Measurements from ENCODE around the gene CCDC30. TPM values are rescaled to one million over a fixed set of nuclear protein-coding genes. Genes with fewer than 3 reads are reported as not detected.

Gene CCDC30
- polyA plus RNA-seq, 1 donor (not counting 4 experiments of a cell fraction or from before 2014, with no cell fraction given) = 0.35 TPM

DNA sequence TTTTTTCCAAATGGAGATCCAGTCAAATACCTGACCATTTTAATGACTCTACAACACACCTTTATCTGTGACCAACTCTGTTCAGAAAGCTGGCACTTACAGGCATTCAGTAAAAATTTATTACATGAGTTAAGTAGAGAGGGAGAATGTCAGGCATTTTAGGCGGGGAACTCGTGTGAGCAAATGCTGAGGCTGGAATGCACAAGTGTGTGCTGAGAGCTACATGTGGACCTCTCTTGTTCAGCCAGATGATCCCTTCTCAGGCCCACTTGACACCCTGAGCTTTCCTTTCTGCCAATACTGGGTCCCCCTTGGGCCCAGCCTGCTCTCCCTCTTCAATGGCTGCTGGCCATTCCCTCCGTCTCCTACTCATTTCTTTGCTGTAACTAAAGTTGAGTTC is 206.8 kb downstream of the CCDC30 start:
- Histone ChIP-seq H3K9me1 (ENCODE audit: control insufficient read depth, extremely low read depth, insufficient read depth, low read length) (no peaks in the 10 kb centered on the region), H3K4me2 (ENCODE audit: control insufficient read depth, extremely low read depth, insufficient read depth, low read depth, low read length) (no peak overlapping the region), H3K27ac (ENCODE audit: control insufficient read depth, insufficient read depth, low read length) (no peak overlapping the region), H3K4me3 (ENCODE audit: control insufficient read depth in 2 of 3, extremely low read depth in 1 of 3, insufficient read depth in 2 of 3, low read depth in 1 of 3, low read length in 3 of 3) (no peak overlapping the region), H3K9ac (ENCODE audit: control insufficient read depth, extremely low read depth, insufficient read depth, low read length) (no peak overlapping the region), H3K36me3 (ENCODE audit: control insufficient read depth in 2 of 2, extremely low read depth in 1 of 2, insufficient read depth in 2 of 2, low read length in 2 of 2) (peaks cover 21 to 33% of the 10 kb centered on the region in 2 experiments), H2AFZ (ENCODE audit: control insufficient read depth, low read length) (no peak overlapping the region), H4K20me1 (ENCODE audit: control insufficient read depth, extremely low read depth, insufficient read depth, low read length) (no peaks in the 10 kb centered on the region), H3K27me3 (ENCODE audit: control insufficient read depth, extremely low read depth, insufficient read depth, low read length) (no peaks in the 10 kb centered on the region), H3K4me1 (ENCODE audit: control insufficient read depth, extremely low read depth, insufficient read depth, low read length) (no peaks in the 10 kb centered on the region), H3K79me2 (ENCODE audit: control insufficient read depth, insufficient read depth, low read length) (no peaks in the 10 kb centered on the region), H3K9me3 (ENCODE audit: control insufficient read depth, low read depth, low read length) (no peaks in the 10 kb centered on the region)
- TF ChIP-seq EZH2 (IDR thresholded peaks at IDR 0.05; ENCODE audit: low read length) = no peak
- TF ChIP-seq, protein P1, sequence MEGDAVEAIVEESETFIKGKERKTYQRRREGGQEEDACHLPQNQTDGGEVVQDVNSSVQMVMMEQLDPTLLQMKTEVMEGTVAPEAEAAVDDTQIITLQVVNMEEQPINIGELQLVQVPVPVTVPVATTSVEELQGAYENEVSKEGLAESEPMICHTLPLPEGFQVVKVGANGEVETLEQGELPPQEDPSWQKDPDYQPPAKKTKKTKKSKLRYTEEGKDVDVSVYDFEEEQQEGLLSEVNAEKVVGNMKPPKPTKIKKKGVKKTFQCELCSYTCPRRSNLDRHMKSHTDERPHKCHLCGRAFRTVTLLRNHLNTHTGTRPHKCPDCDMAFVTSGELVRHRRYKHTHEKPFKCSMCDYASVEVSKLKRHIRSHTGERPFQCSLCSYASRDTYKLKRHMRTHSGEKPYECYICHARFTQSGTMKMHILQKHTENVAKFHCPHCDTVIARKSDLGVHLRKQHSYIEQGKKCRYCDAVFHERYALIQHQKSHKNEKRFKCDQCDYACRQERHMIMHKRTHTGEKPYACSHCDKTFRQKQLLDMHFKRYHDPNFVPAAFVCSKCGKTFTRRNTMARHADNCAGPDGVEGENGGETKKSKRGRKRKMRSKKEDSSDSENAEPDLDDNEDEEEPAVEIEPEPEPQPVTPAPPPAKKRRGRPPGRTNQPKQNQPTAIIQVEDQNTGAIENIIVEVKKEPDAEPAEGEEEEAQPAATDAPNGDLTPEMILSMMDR (optimal IDR thresholded peaks at IDR 0.05 in 1 of 3, IDR thresholded peaks at IDR 0.05 in 1 of 3, conservative IDR thresholded peaks at IDR 0.05 in 1 of 3; ENCODE audit: extremely low read depth in 1 of 3, insufficient read depth in 2 of 3, low read length in 3 of 3) = no peak
- dilution Hi-C loops (cut with MboI; ENCODE audit: extremely low pct_ligation_motif_present, low sequenced_read_pairs) = no loop called here
- DNase-seq (ENCODE audit: low read depth, low spot score) (no peak), FAIRE-seq (no peak)

DNA sequence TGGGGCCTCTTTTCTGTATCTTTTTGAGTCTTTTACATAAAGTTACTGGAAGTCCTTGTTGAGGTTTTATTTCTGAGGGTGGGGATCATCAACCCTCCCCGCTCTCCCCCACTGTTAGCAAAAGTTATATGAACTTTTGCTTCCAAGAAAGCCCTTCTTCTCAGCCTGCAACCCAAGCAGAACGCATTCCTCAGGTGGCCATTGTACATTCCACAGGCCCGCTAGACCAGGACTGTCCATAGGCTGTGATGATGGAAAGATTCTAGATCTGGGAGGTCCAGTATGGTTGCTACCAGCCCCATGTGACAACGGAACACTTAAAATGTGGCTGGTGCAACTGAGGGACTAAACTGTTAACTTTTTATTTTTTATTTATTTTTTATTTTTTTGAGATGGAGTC is 207.3 kb downstream of the CCDC30 start:
- H3K27ac ChIP-seq (ENCODE audit: control insufficient read depth, insufficient read depth, low read length) = no peak overlapping the region
- H3K9me3 ChIP-seq (ENCODE audit: control insufficient read depth, low read depth, low read length) = no peaks in the 10 kb centered on the region
- H3K9me1 ChIP-seq (ENCODE audit: control insufficient read depth, extremely low read depth, insufficient read depth, low read length) = no peaks in the 10 kb centered on the region
- no peaks in the 10 kb centered on the region for H4K20me1 ChIP-seq (ENCODE audit: control insufficient read depth, extremely low read depth, insufficient read depth, low read length)
- no peaks in the 10 kb centered on the region for H3K27me3 ChIP-seq (ENCODE audit: control insufficient read depth, extremely low read depth, insufficient read depth, low read length)
- H3K9ac ChIP-seq (ENCODE audit: control insufficient read depth, extremely low read depth, insufficient read depth, low read length) = no peak overlapping the region
- H2AFZ ChIP-seq (ENCODE audit: control insufficient read depth, low read length) = no peak overlapping the region
- dilution Hi-C loops (cut with MboI; ENCODE audit: extremely low pct_ligation_motif_present, low sequenced_read_pairs) = no loop called here
- no peak overlapping the region for H3K4me3 ChIP-seq (ENCODE audit: control insufficient read depth in 2 of 3, extremely low read depth in 1 of 3, insufficient read depth in 2 of 3, low read depth in 1 of 3, low read length in 3 of 3)
- peaks cover 4% of the 10 kb centered on the region for H3K4me1 ChIP-seq (ENCODE audit: control insufficient read depth, extremely low read depth, insufficient read depth, low read length)
- FAIRE-seq (no peak), DNase-seq (ENCODE audit: low read depth, low spot score) (no peak)
- TF ChIP-seq EZH2 (IDR thresholded peaks at IDR 0.05; ENCODE audit: low read length) = no peak
- TF ChIP-seq, protein P1 (optimal IDR thresholded peaks at IDR 0.05 in 1 of 3, IDR thresholded peaks at IDR 0.05 in 1 of 3, conservative IDR thresholded peaks at IDR 0.05 in 1 of 3; ENCODE audit: extremely low read depth in 1 of 3, insufficient read depth in 2 of 3, low read length in 3 of 3) = no peak
- H3K4me2 ChIP-seq (ENCODE audit: control insufficient read depth, extremely low read depth, insufficient read depth, low read depth, low read length) = no peak overlapping the region
- H3K79me2 ChIP-seq (ENCODE audit: control insufficient read depth, insufficient read depth, low read length) = no peaks in the 10 kb centered on the region
- H3K36me3 ChIP-seq (ENCODE audit: control insufficient read depth in 2 of 2, extremely low read depth in 1 of 2, insufficient read depth in 2 of 2, low read length in 2 of 2) = peaks cover 19 to 36% of the 10 kb centered on the region in 2 experiments

All from keratinocyte (primary cell).